ENCODE results near the gene MYOM1. TPM values are rescaled to one million over a fixed set of nuclear protein-coding genes. Genes with fewer than 3 reads are reported as not detected.
A peak's percentile ranks its signal among the peaks of the same experiment; 100 is the strongest.

Gene MYOM1
- total and polyA plus RNA-seq, 2 donors from 2014 or later: 2.1 to 6.8 TPM

DNA sequence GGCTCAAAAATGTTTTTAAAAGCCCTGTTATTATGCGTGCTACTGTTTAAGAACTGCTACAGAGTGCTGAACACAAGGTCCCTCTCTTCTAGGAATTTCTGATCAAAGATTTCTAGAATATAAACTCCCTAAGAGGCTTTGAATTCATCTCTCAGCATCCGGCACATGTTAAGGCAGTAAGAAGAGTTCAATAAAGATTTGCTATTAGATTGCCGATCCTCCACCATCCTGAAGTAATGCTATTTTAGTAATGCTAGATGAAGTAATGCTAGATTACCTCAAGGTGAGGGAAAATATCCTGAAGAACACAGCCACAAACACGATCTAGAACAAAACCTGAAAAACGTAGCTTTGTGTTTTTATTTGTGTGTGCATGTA, 41.2 kb upstream of the MYOM1 start:
- Histone ChIP-seq H3K4me1 (ENCODE audit: control insufficient read depth in 2 of 3, insufficient read depth in 2 of 3, low read depth in 1 of 3, low read length in 3 of 3) (peaks cover 0 to 27% (median 13%) of the 10 kb centered on the region in 3 donors), H3K9me3 (ENCODE audit: control insufficient read depth in 2 of 3, insufficient read depth in 1 of 3, low read length in 3 of 3) (no peaks in the 10 kb centered on the region), H3K27ac (ENCODE audit: low read depth in 2 of 2, low read length in 2 of 2) (peak overlapping the region; percentile 97), H3K4me3 (ENCODE audit: low read length in 3 of 3) (peak overlapping the region; percentile 63 to 93 (median 71)), H3K9ac (ENCODE audit: low read length in 3 of 3) (peak overlapping the region in 2 of 3 donors; percentile 83 to 98), H3K36me3 (ENCODE audit: control insufficient read depth in 2 of 3, insufficient read depth in 3 of 3, low read length in 3 of 3) (peaks cover 5 to 24% (median 7%) of the 10 kb centered on the region in 3 donors), H3K27me3 (ENCODE audit: control insufficient read depth, insufficient read depth, low read length) (no peaks in the 10 kb centered on the region)
- FAIRE-seq: no peak
- TF ChIP-seq, protein P1, sequence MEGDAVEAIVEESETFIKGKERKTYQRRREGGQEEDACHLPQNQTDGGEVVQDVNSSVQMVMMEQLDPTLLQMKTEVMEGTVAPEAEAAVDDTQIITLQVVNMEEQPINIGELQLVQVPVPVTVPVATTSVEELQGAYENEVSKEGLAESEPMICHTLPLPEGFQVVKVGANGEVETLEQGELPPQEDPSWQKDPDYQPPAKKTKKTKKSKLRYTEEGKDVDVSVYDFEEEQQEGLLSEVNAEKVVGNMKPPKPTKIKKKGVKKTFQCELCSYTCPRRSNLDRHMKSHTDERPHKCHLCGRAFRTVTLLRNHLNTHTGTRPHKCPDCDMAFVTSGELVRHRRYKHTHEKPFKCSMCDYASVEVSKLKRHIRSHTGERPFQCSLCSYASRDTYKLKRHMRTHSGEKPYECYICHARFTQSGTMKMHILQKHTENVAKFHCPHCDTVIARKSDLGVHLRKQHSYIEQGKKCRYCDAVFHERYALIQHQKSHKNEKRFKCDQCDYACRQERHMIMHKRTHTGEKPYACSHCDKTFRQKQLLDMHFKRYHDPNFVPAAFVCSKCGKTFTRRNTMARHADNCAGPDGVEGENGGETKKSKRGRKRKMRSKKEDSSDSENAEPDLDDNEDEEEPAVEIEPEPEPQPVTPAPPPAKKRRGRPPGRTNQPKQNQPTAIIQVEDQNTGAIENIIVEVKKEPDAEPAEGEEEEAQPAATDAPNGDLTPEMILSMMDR (IDR thresholded peaks at IDR 0.05; ENCODE audit: borderline replicate concordance, extremely low read depth, insufficient read depth): no peak
- intact Hi-C loops (cut with DNase I): no loop called here
- no peak for DNase-seq

DNA sequence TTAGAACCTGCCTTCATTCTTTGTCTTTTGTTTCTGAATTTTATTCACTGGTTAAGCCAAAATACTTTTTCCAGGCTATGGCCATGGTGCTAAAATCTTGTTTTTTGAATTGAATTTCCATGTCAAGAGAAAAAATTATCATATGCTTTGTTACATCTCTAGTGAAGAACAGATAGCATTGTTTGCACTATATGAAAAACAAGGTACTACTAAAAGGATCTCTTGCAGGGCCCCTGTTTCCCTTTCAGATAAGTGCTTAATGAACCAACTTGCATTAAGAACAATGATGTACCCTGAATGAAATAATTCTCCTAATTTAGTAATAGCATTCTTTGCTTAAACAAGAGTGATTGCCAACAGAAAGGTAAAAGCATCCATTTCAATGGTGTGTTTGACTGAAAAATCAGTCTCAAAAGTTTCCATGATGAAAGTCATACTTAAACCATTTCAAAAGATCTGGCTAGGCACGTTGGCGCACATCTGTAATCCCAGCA, 37.9 kb upstream of the MYOM1 start:
- H3K27ac ChIP-seq (ENCODE audit: low read depth in 2 of 2, low read length in 2 of 2): peak overlapping the region in 1 of 2 donors; percentile 59
- no peaks in the 10 kb centered on the region for H3K27me3 ChIP-seq (ENCODE audit: control insufficient read depth, insufficient read depth, low read length)
- TF ChIP-seq, protein P1 (IDR thresholded peaks at IDR 0.05; ENCODE audit: borderline replicate concordance, extremely low read depth, insufficient read depth): no peak
- intact Hi-C loops (cut with DNase I): no loop called here
- H3K36me3 ChIP-seq (ENCODE audit: control insufficient read depth in 2 of 3, insufficient read depth in 3 of 3, low read length in 3 of 3): peaks cover 11 to 55% (median 32%) of the 10 kb centered on the region in 3 donors
- no peaks in the 10 kb centered on the region for H3K9me3 ChIP-seq (ENCODE audit: control insufficient read depth in 2 of 3, insufficient read depth in 1 of 3, low read length in 3 of 3)
- no peak overlapping the region for H3K4me3 ChIP-seq (ENCODE audit: low read length in 3 of 3)
- H3K4me1 ChIP-seq (ENCODE audit: control insufficient read depth in 2 of 3, insufficient read depth in 2 of 3, low read depth in 1 of 3, low read length in 3 of 3): peaks cover 0 to 3% (median 3%) of the 10 kb centered on the region in 3 donors
- no peak for DNase-seq
- H3K9ac ChIP-seq (ENCODE audit: low read length in 3 of 3): no peak overlapping the region
- no peak for FAIRE-seq

DNA sequence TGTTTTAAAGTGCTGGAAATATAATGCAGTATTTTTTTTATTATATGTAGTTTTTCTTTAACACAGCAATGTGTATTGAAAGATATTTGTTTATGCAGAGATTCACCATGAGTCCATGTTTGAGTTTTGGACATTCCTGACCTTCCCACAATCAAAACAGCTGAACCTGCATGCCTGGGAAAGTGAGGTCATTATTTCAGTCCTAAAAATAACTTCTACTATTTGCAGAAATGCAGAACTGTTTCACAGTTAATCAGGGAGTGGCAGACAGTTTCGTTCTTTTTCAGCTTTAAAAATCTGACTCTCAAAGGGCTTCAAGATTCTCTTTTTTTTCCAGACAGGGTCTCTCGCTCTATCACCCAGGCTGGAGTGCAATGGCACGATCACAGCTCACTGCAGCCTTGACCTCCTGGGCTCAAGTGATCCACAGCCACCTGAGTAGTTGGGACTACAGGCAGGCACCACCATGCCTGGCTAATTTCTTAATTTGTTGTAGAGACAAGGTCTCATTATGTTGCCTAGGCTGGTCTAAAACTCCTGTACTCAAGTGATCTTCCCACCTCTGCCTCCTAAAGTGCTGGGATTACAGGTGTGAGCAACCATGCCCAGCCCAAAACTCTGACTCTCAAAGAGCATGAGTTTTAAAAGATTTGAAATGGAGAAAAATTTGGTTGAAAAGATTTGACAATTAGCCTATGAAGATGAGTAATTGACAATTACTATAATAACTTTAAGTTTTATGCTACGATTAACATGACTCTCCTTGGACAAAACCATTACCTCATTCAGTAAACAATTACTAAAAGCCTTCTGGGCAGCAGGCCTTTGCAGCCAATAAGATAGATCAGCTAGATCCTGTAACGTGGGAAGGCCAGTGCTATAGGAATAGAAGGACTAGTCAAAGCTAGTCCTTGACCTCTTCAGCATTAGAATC, 37.2 kb upstream of the MYOM1 start:
- FAIRE-seq (no peak), DNase-seq (no peak)
- Histone ChIP-seq H3K9me3 (ENCODE audit: control insufficient read depth in 2 of 3, insufficient read depth in 1 of 3, low read length in 3 of 3) (no peaks in the 10 kb centered on the region), H3K27me3 (ENCODE audit: control insufficient read depth, insufficient read depth, low read length) (no peaks in the 10 kb centered on the region), H3K36me3 (ENCODE audit: control insufficient read depth in 2 of 3, insufficient read depth in 3 of 3, low read length in 3 of 3) (peaks cover 11 to 55% (median 32%) of the 10 kb centered on the region in 3 donors), H3K9ac (ENCODE audit: low read length in 3 of 3) (peak overlapping the region in 1 of 3 donors; percentile 38), H3K4me1 (ENCODE audit: control insufficient read depth in 2 of 3, insufficient read depth in 2 of 3, low read depth in 1 of 3, low read length in 3 of 3) (peaks cover 0 to 4% (median 3%) of the 10 kb centered on the region in 3 donors), H3K27ac (ENCODE audit: low read depth in 2 of 2, low read length in 2 of 2) (peak overlapping the region; percentile 25 to 59), H3K4me3 (ENCODE audit: low read length in 3 of 3) (no peak overlapping the region)
- intact Hi-C loops (cut with DNase I): no loop called here
- TF ChIP-seq, protein P1 (IDR thresholded peaks at IDR 0.05; ENCODE audit: borderline replicate concordance, extremely low read depth, insufficient read depth): no peak

All from kidney (tissue), 14 donors.